GM21529 (cell line): ENCODE results near the gene MEF2A.
A peak's percentile ranks its signal among the peaks of the same experiment; 100 is the strongest.
"Not testable (repeated sequence)": the region's sequence is repeated elsewhere in the genome, so short reads cannot be mapped to it uniquely, and the experiment has no call there.

ENCODE experiments used
- ATAC-seq: cut with Tn5 transposase; IDR thresholded peaks from one replicate; pipeline ENCODE4 v1.9.1; 2021; ENCODE audit not compliant: unreplicated experiment

MEF2A gene

DNA sequence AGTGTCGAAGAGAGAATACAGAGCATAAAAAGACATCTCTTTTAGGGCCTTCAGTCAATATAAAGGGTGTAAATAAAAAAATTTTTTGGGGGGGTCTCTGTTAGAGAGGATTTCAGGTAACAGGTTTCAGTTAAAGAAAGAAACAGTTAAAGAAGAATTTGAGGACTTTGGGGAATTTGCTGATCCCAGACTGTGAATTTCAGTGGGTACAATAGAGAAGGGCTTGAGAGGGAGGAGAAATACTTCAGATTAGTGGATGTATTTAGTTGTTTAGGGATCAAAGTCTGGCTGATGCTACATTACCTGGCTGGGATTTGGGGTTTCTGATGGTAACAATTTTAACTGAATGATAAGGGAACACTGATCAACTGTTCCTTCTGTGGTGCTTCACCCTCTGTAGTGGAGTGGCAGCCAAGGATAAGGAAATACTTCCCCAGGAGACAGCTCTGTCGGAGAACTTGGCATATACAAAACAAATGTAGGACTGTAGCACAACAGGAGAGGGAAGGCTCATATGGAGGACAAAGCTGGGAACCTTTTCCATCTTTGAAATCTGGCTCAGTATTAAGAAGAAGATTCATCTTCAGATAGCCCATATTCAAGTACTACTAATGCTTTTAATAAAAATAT, 79.2 kb downstream of the MEF2A start:
- ATAC-seq: no peak

- no peak for ATAC-seq
These were observed 79.8 kb downstream of the MEF2A start for GRCh38 chr15:99645543-99645935.

DNA sequence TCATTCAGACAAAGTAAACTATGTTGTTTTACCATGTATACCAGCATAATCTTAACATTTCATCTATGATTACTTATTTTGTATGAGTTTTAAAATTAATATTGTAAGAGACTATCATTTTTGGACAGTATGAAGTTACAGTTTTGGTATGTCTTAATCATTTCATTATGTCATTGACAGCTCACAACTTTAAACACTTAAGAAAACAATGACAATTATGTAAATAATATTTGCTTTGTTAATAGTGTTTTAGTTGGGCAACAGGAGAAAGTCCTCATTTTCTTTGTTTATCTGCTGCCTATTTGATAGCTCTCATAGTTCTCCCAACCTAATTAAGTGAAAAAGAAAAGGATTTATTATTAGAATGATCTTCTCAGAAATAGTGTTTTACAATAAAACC, 80.2 kb downstream of the MEF2A start:
- no peak for ATAC-seq

DNA sequence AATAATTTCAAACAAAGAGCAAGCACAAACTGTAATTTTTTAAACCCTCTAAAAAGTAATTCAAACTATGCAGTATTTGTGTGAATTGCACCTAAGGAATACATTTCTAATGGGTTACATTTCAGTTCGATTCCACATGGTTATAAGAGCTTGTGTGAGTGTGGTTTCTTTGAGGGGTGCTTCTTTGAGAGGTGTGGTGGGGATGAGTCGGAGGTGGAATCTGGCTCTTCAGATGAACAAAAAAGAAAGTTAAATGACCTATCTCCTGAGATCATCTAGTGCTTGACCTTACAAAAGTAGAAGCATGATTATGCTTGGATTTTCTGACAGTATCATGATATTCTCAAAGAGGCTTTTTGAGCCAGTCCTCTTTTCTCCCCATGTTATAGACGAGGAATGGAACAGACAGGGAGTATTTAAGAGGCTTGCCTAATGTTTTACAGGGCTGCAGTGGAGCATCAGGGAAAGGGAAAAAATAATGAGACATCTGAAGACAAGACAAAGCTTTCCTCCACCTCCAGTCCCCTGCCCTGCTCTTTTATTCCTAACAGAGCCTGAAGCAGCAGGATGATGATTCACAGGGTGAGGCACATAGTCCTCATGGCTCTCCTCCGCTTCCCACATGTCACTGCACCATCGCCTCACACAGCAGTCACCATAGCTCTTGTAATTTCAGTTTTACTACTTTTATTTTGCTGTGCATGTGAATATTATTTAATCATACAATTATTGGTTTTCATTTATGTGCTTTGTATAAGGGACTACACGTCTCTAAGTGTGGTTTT, 85.4 kb downstream of the MEF2A start:
- ATAC-seq: no peak

DNA sequence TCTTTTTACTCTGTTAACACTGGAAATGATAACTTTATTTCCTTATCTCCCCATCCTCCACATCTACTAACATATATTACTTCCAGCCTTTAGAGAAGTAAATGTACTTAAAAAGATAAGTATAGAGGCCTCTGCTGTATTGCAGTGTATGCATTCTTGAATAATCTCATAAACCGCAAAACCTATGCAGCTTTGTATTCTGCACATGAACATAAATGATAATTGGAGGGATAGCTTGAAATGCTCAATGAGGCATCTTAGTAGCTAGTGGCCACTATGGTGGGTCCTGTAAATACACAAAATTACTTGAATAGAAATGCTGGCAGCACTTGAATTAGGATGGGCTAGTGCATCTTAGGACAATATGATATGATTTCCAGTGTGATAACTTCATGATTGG, 90.4 kb downstream of the MEF2A start:
- ATAC-seq: no peak

DNA sequence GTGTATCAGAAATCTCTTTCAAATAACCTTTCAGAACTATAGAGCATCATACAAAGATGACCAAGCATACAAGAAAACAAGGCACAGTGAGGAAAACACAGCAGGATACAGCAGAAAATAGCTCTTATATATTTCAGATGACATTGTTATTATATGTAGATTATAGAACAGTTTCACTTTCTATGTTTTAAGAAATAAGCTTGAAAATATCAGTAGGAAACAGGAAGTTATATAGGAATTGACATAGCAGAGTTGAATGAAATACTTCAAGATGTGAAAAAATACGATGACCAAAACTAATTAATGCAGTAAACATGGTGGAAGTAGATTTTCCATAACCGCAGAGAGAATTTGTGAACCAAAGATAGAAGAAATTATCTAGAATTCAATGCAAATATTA, 92.2 kb downstream of the MEF2A start:
- ATAC-seq: no peak

DNA sequence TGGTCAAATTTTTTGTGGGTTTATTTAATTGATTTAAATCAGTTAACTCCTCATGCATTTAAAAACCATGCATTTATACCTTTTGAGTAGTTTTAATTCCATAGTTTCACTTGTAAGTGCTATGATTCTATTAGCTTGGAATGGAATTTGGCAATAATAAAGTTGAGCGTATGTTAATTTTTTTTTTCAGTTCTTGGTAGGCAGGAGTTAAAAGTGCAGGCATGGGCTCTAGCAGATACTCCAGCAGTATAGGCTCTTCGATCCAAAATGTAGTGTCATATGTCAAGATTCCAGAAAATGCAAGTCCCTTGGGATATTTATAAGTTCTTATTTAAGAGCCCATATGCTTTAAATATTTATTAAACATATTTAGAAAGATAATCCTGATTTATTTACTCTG, 97.1 kb downstream of the MEF2A start:
- ATAC-seq: no peak

DNA sequence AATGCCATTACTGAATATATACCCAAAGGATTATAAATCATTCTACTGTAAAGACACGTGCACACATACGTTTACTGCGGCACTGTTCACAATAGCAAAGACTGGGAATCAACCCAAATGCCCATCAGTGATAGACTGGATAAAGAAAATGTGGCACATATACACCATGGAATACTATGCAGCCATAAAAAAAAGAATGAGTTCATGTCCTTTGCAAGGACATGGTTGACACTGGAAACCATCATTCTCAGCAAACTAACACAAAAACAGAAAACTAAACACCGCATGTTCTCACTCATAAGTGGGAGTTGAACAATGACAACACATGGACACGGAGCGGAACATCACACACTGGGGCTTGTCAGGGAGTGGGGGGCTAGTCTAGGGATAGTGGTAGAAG, 100.3 kb downstream of the MEF2A start:
- ATAC-seq: not testable (repeated sequence)

DNA sequence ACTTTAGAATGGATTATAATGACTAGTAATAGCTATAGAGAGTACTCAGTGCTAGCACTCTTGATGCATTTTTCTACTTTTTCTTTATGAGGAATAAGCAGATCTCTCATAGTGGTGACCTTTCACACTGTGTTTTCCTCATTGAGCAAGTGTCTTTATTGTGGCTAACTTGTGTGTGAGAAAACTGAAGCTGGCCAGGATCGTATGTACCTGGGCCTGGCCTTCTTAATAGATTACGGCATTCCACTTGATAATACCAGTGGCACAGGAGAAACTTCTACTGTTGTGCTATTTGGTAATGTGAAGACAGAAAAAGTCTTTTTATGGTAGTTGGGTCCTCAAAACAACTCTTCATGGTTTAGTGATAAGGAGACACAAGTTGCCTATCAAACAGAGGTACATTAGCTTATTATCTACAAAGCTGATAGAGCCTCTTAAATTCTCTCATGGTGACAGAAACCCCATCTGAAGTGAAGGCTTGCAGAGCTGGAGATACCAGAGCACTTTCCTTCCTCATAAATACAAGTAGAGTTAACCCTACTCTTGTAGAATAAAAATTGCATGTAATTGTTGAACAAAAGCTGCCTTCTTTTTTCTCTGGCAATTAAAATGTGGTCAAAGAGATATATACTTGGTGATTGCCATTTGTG, 102.9 kb downstream of the MEF2A start:
- no peak for ATAC-seq

- no peak for ATAC-seq
These were observed 103.5 kb downstream of the MEF2A start for GRCh38 chr15:99669250-99669649.

DNA sequence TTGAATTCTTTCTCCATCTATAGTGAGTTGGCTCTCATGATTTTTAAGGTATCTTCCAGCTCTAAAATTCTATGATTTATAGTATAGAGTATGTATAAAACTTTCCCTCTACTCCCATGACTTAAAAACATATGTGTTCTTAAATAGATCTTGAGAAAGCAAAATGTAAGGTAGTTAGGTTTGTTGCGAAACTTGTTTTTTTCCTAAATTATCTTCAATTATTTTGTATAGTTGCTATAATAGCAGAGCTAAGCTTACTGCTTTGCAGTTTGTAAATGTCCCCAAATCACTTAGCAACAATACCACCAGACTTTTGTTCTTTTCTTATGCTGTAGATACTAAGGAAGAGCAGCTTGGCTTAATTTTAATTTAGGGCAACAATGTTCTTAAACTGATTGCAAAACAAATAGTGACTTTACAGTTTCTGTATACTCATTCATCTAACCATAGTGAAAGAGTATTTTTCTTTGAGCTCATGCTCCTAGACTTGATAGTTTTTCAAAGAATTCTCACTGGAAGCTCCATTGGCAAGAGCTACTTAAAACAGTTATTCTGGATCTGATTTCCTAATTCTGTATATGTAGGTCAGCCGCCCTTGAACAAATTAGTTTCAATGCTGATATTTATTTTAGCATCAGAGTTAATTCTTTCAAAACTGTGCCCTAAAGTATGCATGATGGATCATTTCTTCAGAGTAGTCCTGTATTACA, 106.3 kb downstream of the MEF2A start:
- no peak for ATAC-seq

GRCh38 chr15:99673111-99673510, 107.3 kb downstream of the MEF2A start:
- ATAC-seq: no peak

GRCh38 chr15:99674279-99674678, 108.5 kb downstream of the MEF2A start:
- no peak for ATAC-seq

GRCh38 chr15:99677540-99678134, 111.9 kb downstream of the MEF2A start:
- ATAC-seq: peak; percentile 79

- no peak for ATAC-seq
These were observed 114.5 kb downstream of the MEF2A start for GRCh38 chr15:99680276-99680675.

DNA sequence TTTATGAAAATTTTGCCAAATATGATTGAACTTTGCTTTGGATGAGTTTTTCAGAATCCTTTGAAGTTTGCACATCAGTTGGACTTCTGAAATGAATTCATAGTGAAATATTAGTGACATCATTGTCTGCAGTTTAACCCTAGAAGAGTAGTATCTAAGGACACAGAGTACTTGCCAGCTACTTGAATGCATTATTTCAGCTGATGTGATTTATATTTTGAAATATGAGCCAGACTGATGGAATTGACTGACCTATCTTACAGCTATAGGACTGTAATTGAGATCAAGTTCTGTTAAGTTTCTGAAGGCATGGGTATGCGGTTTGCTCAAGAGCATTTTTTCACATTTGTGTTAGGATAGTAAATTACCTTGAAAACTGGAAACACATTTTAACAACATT, 116.2 kb downstream of the MEF2A start:
- no peak for ATAC-seq

DNA sequence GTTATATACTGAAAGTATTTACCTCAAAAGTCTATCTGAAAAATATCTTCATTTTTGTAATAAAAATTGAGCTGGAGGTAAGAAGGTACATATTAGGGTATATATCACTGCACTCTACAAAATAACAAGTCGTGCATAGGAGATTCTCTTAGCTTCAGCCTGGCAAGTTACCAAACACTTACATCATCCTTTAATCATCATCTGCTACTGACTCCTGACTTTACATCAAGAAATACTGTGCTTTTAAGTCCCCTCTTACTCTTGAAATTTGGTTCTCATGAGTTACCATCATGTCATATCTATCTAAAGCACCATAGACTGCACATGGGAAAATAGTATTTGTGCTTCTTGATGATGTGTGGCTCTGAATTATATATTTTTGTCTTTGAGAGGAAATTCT, 116.7 kb downstream of the MEF2A start:
- ATAC-seq: no peak

DNA sequence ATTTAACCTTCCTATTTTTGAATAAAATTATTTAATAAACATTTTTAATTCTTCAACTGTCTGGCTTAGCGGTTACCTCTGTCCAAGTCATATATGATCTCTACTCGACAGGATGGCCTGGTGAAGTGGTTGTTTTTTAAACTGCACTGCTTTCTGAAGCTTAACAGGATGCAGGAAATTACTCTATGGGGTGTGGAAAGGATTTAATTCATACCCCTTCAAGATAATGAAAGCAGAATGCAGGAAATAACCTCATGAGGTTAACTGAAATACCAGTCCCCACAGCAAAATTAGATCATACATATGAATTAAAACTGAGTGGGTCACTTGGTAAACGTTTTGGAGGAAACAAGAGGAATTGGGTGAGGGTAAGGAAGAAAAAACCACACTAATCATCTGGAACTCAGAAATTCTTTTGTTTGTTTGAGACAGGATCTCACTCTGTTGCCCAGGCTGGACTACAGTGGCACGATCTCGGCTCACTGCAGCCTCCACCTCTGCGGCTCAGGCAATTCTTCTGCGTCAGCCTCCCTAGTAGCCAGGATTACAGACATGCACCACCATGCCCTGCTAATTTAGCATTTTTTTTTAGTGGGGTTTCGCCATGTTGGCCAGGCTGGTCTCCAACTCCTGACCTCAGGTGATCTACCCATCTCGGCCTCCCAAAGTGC, 117.4 kb downstream of the MEF2A start:
- ATAC-seq: no peak

DNA sequence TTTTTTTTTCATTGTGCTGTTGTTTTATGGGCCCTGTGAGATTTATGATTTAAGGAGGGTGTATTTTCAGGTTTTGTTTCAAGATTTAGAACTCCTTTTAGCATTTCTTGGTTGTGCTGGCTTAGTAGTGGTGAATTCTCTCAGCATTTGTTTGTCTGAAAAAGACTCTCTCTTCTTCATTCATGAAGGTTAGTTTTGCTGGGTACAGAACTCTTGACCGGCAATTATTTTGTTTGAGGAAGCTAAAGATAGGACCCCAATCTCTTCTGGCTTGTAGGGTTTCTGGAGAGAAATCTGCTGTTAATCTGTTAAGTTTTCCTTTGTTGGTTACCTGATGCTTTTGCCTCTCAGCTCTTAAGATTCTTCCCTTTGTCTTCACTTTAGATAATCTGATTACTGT, 120.5 kb downstream of the MEF2A start:
- ATAC-seq: no peak

DNA sequence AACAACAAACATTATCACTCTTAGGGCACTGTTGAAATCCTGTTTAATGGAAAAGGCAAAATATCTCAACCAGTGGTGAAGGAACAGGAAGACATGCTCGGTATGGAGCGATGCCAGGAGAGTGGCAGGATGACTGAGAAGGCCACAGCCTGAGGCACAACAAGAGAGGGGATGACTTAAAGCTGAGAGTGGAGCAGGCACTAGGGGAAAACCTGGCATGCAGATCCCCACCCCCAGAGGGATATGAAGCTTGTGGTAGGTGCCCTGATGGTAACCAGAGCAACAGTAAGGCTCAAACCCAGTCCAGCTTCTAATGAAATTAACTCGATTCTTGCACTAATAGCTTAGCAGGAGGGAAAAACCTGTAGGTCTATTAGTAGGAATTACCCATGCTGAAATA, 127.0 kb downstream of the MEF2A start:
- ATAC-seq: no peak

- ATAC-seq: no peak
These were observed 130.3 kb downstream of the MEF2A start for GRCh38 chr15:99696096-99696495.
